ENCODE data around the gene MRPS27. TPM values are rescaled to one million over a fixed set of nuclear protein-coding genes. Genes with fewer than 3 reads are reported as not detected.

Gene MRPS27
- total and polyA plus RNA-seq, 2 of the 13 experiments (the other 11 are each of a cell fraction or from before 2014, with no cell fraction given) = 71.8 to 115 TPM

DNA sequence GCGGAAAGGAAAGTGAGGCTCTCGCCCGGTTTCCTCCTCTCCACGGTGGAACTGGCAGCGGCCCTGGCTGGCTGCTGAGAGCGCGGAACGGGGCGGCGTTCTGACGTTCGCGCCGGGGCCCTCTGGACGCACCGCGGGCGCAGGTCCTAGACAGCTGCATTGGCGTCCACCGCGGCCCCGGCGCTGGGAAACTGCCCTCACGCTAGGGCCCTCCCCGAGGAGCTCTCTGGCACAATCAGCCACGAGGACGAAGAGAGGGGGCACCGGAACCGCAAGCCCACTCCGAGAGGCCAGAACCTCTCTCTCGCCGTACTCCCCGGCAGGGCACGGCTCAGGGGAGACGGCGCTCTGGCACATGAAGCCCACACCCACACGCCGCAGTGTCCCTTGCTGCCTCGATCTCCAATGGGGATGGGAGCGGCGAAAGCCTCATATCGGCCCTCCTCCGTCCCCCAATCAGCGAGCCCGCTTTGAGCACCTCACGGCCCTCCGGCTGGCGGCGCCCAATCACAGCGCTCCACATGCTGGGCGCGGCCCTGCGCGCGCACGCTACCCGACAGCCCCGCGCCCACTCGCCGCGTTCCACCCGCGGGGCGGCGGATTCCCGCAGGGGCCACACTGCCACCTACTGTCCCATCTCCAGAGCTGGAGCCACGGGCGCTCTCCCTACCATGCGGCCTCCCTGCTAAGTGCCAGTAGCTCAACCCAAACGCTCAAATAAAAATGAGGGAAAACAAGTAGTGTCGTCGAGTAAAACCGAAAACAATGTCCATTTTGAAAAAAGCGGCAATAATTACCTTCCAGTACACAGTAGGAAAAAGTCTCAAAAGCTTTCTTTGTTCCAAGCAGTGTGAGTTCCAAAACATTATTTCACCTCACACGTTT, 11.8 kb downstream of the MRPS27 start (continued):
- TF ChIP-seq, protein P1, sequence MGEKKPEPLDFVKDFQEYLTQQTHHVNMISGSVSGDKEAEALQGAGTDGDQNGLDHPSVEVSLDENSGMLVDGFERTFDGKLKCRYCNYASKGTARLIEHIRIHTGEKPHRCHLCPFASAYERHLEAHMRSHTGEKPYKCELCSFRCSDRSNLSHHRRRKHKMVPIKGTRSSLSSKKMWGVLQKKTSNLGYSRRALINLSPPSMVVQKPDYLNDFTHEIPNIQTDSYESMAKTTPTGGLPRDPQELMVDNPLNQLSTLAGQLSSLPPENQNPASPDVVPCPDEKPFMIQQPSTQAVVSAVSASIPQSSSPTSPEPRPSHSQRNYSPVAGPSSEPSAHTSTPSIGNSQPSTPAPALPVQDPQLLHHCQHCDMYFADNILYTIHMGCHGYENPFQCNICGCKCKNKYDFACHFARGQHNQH (CRISPR knock-in tag; IDR thresholded peaks at IDR 0.05) = peak; percentile 49; the same call in 1 of the 2 replicates
- TF ChIP-seq ZSCAN12 (CRISPR knock-in tag; IDR thresholded peaks at IDR 0.05) (no peak), MTF1 (CRISPR knock-in tag; IDR thresholded peaks at IDR 0.05) (no peak), ZNF7 (CRISPR knock-in tag; IDR thresholded peaks at IDR 0.05) (no peak), HOXA7 (CRISPR knock-in tag; IDR thresholded peaks at IDR 0.05) (0 out of 2 replicates have a peak, but pooled peaks have one; percentile 75), ZNF17 (CRISPR knock-in tag; IDR thresholded peaks at IDR 0.05) (no peak), KLF12 (CRISPR knock-in tag; IDR thresholded peaks at IDR 0.05; ENCODE audit: borderline replicate concordance) (peak; percentile 91), MATR3 (CRISPR knock-in tag; IDR thresholded peaks at IDR 0.05) (no peak), SRY (CRISPR knock-in tag; IDR thresholded peaks at IDR 0.05) (peak; percentile 98), RARG (CRISPR knock-in tag; IDR thresholded peaks at IDR 0.05; ENCODE audit: low read depth) (0 out of 2 replicates have a peak, but pooled peaks have one; percentile 55), EZH2 (conservative IDR thresholded peaks at IDR 0.05; ENCODE audit: low read depth, low read length) (no peak), DMAP1 (CRISPR knock-in tag; IDR thresholded peaks at IDR 0.05) (peak; percentile 91)
- TF ChIP-seq, protein P2, sequence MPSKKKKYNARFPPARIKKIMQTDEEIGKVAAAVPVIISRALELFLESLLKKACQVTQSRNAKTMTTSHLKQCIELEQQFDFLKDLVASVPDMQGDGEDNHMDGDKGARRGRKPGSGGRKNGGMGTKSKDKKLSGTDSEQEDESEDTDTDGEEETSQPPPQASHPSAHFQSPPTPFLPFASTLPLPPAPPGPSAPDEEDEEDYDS (CRISPR knock-in tag; IDR thresholded peaks at IDR 0.05) = peak; percentile 96
- TF ChIP-seq, protein P3, sequence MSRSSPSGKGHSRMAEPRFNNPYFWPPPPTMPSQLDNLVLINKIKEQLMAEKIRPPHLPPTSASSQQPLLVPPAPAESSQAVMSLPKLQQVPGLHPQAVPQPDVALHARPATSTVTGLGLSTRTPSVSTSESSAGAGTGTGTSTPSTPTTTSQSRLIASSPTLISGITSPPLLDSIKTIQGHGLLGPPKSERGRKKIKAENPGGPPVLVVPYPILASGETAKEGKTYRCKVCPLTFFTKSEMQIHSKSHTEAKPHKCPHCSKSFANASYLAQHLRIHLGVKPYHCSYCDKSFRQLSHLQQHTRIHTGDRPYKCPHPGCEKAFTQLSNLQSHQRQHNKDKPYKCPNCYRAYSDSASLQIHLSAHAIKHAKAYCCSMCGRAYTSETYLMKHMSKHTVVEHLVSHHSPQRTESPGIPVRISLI (CRISPR knock-in tag; IDR thresholded peaks at IDR 0.05; ENCODE audit: borderline replicate concordance) = no peak; the same call in 1 of the 2 replicates
- TF ChIP-seq, protein P4, sequence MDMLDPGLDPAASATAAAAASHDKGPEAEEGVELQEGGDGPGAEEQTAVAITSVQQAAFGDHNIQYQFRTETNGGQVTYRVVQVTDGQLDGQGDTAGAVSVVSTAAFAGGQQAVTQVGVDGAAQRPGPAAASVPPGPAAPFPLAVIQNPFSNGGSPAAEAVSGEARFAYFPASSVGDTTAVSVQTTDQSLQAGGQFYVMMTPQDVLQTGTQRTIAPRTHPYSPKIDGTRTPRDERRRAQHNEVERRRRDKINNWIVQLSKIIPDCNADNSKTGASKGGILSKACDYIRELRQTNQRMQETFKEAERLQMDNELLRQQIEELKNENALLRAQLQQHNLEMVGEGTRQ (IDR thresholded peaks at IDR 0.05; ENCODE audit: low read depth, low read length) = no peak
- TF ChIP-seq, protein P4 (CRISPR knock-in tag; IDR thresholded peaks at IDR 0.05; ENCODE audit: borderline replicate concordance) = 0 out of 2 replicates have a peak, but pooled peaks have one; percentile 23
- TF ChIP-seq, protein P5, sequence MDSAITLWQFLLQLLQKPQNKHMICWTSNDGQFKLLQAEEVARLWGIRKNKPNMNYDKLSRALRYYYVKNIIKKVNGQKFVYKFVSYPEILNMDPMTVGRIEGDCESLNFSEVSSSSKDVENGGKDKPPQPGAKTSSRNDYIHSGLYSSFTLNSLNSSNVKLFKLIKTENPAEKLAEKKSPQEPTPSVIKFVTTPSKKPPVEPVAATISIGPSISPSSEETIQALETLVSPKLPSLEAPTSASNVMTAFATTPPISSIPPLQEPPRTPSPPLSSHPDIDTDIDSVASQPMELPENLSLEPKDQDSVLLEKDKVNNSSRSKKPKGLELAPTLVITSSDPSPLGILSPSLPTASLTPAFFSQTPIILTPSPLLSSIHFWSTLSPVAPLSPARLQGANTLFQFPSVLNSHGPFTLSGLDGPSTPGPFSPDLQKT (CRISPR knock-in tag; IDR thresholded peaks at IDR 0.05; ENCODE audit: borderline replicate concordance) = no peak

Data from HepG2 (cell line).